H1 (cell line): Measurements from ENCODE around the gene SF3A2. TPM values are rescaled to one million over a fixed set of nuclear protein-coding genes. Genes with fewer than 3 reads are reported as not detected.

Experiments
- BRCA1 ChIP-seq: IDR thresholded peaks from 2 replicates; pipeline ENCODE4 v1.6.1; 2012; ENCODE audit warnings: low read depth, low read length, improper control_type of control experiment
- CBX5 ChIP-seq: fragments of 300-800, 300-1000 bp; sonication (generic); IDR thresholded peaks from 2 replicates; pipeline ENCODE4 v1.7.1; 2016; ENCODE audit warnings: antibody characterized with exemption, low read length, low read depth
- GABPA ChIP-seq: IDR thresholded peaks from 2 replicates; pipeline ENCODE4 v1.6.1; 2011; ENCODE audit warnings: mild to moderate bottlenecking, low read length, moderate library complexity, borderline replicate concordance; ENCODE audit not compliant: insufficient read depth
- HDAC6 ChIP-seq: IDR thresholded peaks from one replicate; pipeline ENCODE4 v1.7.1; 2012; ENCODE audit warnings: low read depth, mild to moderate bottlenecking, inconsistent platforms, low read length, moderate library complexity
- KDM1A ChIP-seq: fragments of 200-600, 300-600 bp; sonication (generic); IDR thresholded peaks from 2 replicates; pipeline ENCODE4 v1.7.1; 2016; ENCODE audit warnings: mild to moderate bottlenecking, low read length, borderline replicate concordance
- NRF1 ChIP-seq: IDR thresholded peaks from 2 replicates; pipeline ENCODE4 v1.6.1; 2011; ENCODE audit warnings: mild to moderate bottlenecking, low read depth, low read length, improper control_type of control experiment
- SIRT6 ChIP-seq: IDR thresholded peaks from one replicate; pipeline ENCODE4 v1.7.1; 2012; ENCODE audit warnings: low read length, inconsistent platforms
- SIX5 ChIP-seq: IDR thresholded peaks from 2 replicates; pipeline ENCODE4 v1.6.1; 2011; ENCODE audit warnings: mild to moderate bottlenecking, low read depth, low read length
- SUZ12 ChIP-seq: fragments of 200-600 bp; sonication (generic); IDR thresholded peaks from 2 replicates; pipeline ENCODE4 v1.6.1; 2012; ENCODE audit warnings: mild to moderate bottlenecking, inconsistent platforms, low read length, moderate library complexity, mixed read lengths
- TCF12 ChIP-seq: IDR thresholded peaks from 2 replicates; pipeline ENCODE4 v1.6.1; 2011; ENCODE audit warnings: low read depth, mild to moderate bottlenecking, low read length
- TEAD4 ChIP-seq: IDR thresholded peaks from 2 replicates; pipeline ENCODE4 v1.6.1; 2012; ENCODE audit warnings: low read depth, low read length, inconsistent platforms, mixed read lengths
- YY1 ChIP-seq: IDR thresholded peaks from 2 replicates; pipeline ENCODE4 v1.6.1; 2011; ENCODE audit warnings: low read depth, mild to moderate bottlenecking, low read length
- polyA plus RNA-seq, 7 experiments: library from polyadenylated mRNA; depleted of rRNA in 3 of 7; stranded (reverse) in 5 of 7; unstranded in 2 of 7; fragments of >200 nt in 5 of 7; fragments of 200-250 nt in 2 of 7; gene quantifications; 1 replicate in 5 of 7; 2 replicates in 1 of 7; 4 replicates in 1 of 7; pipeline versions ENCODE4 v1.2.1 to v1.2.3, GENCODE V29; 2011 to 2013; ENCODE audit warnings: missing spikeins in 2 of 7, mixed read lengths in 2 of 7
- total RNA-seq: library from RNA; stranded (reverse); fragmentation: NEBNext Ultra II Directional; extraction: Animal tissue kit (Norgen Biotek cat#: 25700); gene quantifications from 2 replicates; pipeline ENCODE4 v1.2.1, GENCODE V29; 2021
- TF ChIP-seq, protein P1 (sequence below): IDR thresholded peaks from 2 replicates; pipeline ENCODE4 v1.6.1; 2011; ENCODE audit warnings: low read length, improper control_type of control experiment
- TF ChIP-seq, protein P2 (sequence below): IDR thresholded peaks from 2 replicates; pipeline ENCODE4 v1.6.1; 2012; ENCODE audit warnings: inconsistent platforms
- TF ChIP-seq, protein P3 (sequence below): IDR thresholded peaks from 2 replicates; pipeline ENCODE4 v1.6.1; 2012; ENCODE audit warnings: low read length, inconsistent platforms
- TF ChIP-seq, protein P4 (sequence below): IDR thresholded peaks from 2 replicates; pipeline ENCODE4 v1.6.1; 2012; ENCODE audit warnings: inconsistent platforms

The SF3A2 gene
- total and polyA plus RNA-seq, 2 of the 8 experiments (the other 6 are each of a cell fraction or from before 2014, with no cell fraction given) = 15.3 to 146 TPM

DNA sequence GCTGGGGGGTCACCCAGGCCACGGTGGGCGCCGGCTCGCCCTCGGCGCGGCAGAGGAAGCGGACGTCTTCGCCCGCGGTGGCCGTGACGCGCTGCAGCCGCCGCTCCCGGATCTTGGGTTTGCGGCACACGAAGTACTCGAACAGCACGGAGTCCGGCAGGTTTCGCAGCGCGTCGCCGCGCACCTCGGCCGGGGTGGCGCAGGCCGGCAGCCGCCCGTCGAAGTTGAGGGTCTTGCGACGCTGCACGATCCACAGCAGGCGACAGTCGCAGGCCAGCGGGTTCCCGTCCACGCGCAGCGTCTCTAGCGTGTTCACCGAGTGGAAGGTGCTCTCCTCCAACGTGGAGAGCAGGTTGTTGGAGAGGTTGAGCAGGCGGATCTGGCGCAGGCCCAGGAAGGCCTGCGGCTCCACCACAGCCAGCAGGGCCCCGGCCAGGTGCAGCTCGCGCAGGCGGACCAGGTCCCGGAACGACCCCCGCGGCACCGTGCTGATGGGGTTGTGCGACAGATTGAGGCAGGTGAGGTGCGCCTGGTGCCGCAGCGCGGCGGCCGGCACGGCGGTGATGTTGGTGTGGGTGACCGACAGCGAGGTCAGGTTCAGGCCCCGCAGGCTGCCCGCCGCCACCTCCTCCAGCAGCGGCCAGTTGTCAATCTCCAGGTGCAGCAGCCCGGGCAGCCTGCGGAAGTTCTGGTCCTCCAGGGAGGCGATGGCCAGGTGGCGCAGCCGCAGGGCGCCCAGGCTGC is 54.0 kb downstream of the SF3A2 start (continued):
- TF ChIP-seq, protein P1, sequence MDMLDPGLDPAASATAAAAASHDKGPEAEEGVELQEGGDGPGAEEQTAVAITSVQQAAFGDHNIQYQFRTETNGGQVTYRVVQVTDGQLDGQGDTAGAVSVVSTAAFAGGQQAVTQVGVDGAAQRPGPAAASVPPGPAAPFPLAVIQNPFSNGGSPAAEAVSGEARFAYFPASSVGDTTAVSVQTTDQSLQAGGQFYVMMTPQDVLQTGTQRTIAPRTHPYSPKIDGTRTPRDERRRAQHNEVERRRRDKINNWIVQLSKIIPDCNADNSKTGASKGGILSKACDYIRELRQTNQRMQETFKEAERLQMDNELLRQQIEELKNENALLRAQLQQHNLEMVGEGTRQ = no peak
- TF ChIP-seq SUZ12 (peak; percentile 98), KDM1A (no peak), BRCA1 (no peak), NRF1 (no peak), HDAC6 (no peak), YY1 (no peak), CBX5 (no peak), TCF12 (no peak), SIX5 (no peak), SIRT6 (no peak), TEAD4 (no peak), GABPA (no peak; the same call in none of the 2 replicates)
- TF ChIP-seq, protein P2, sequence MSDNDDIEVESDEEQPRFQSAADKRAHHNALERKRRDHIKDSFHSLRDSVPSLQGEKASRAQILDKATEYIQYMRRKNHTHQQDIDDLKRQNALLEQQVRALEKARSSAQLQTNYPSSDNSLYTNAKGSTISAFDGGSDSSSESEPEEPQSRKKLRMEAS = 0 out of 2 replicates have a peak, but pooled peaks have one; percentile 42
- TF ChIP-seq, protein P3, sequence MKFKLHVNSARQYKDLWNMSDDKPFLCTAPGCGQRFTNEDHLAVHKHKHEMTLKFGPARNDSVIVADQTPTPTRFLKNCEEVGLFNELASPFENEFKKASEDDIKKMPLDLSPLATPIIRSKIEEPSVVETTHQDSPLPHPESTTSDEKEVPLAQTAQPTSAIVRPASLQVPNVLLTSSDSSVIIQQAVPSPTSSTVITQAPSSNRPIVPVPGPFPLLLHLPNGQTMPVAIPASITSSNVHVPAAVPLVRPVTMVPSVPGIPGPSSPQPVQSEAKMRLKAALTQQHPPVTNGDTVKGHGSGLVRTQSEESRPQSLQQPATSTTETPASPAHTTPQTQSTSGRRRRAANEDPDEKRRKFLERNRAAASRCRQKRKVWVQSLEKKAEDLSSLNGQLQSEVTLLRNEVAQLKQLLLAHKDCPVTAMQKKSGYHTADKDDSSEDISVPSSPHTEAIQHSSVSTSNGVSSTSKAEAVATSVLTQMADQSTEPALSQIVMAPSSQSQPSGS = no peak
- TF ChIP-seq, protein P4, sequence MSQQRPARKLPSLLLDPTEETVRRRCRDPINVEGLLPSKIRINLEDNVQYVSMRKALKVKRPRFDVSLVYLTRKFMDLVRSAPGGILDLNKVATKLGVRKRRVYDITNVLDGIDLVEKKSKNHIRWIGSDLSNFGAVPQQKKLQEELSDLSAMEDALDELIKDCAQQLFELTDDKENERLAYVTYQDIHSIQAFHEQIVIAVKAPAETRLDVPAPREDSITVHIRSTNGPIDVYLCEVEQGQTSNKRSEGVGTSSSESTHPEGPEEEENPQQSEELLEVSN = peak; percentile 54
